BJ (cell line): ENCODE results near the gene EBF4. TPM values are rescaled to one million over a fixed set of nuclear protein-coding genes. Genes with fewer than 3 reads are reported as not detected.
"Not testable (repeated sequence)": the region's sequence is repeated elsewhere in the genome, so short reads cannot be mapped to it uniquely, and the experiment has no call there.

Source experiments
- CTCF ChIA-PET: fragments of 350-600 bp; formaldehyde crosslinking; extraction: SDS; loops from one replicate; lab custom pipeline; 2021; ENCODE audit warnings: antibody characterized with exemption, inconsistent platforms; lab: Yijun Ruan, JAX
- POLR2A ChIA-PET: fragments of 300-600 bp; sonication (Branson Sonifier 250); formaldehyde crosslinking; extraction: SDS; loops from one replicate; lab custom pipeline; 2021; ENCODE audit warnings: antibody characterized with exemption; lab: Charles Lee
- DNase-seq: peaks from one replicate; pipeline ENCODE4 v3.0.0-alpha.2; 2011; ENCODE audit warnings: low read depth
- H3K27me3 ChIP-seq: 2 replicates; pipeline ENCODE4 v1.6.0; 2011; ENCODE audit warnings: low read length; ENCODE audit not compliant: control insufficient read depth, insufficient read depth
- H3K36me3 ChIP-seq: 2 replicates; pipeline ENCODE4 v1.5.1; 2011; ENCODE audit warnings: low read length; ENCODE audit not compliant: control insufficient read depth, insufficient read depth
- H3K4me3 ChIP-seq: 2 replicates; pipeline ENCODE4 v1.5.1; 2011; ENCODE audit warnings: low read depth, mild to moderate bottlenecking, control low read depth, low read length
- CTCF ChIP-seq: IDR thresholded peaks from 2 replicates; pipeline ENCODE4 v1.5.1; 2011; ENCODE audit warnings: low read depth, mild to moderate bottlenecking, control low read depth, inconsistent platforms, low read length, moderate library complexity; ENCODE audit not compliant: insufficient read depth
- polyA plus RNA-seq: library from polyadenylated mRNA; depleted of rRNA; stranded (reverse); fragments of >200 nt; gene quantifications from 2 replicates; pipeline ENCODE4 v1.2.3, GENCODE V29; 2011

EBF4 gene
- polyA plus RNA-seq, 1 experiment, result 1.9 TPM

GRCh38 chr20:2763186-2763585, 70.6 kb downstream of the EBF4 start:
- TF ChIP-seq CTCF, result no peak
- no peak for DNase-seq
- Histone ChIP-seq H3K4me3 (no peak overlapping the region), H3K27me3 (peaks cover 1% of the 10 kb centered on the region; the same call in 1 of the 2 replicates), H3K36me3 (no peaks in the 10 kb centered on the region)
- POLR2A ChIA-PET, result no interaction called here
- CTCF ChIA-PET, result interaction anchor here (0.8 to 7.7 kb wide), 3 partner anchors 9 to 88 kb away, joined by 3 to 72 read pairs (median 3); partner anchors contain the start of genes PCED1A and VPS16

- no peak for DNase-seq
- peaks cover 12% of the 10 kb centered on the region for H3K27me3 ChIP-seq
- no peak overlapping the region for H3K4me3 ChIP-seq
- ChIA-PET CTCF (interaction anchor here (0.9 to 7.7 kb wide), 9 partner anchors 10 to 233 kb away, joined by 3 to 72 read pairs (median 4); no protein-coding TSS in a partner anchor), POLR2A (no interaction called here)
- no peak for TF ChIP-seq CTCF
- no peaks in the 10 kb centered on the region for H3K36me3 ChIP-seq
Measured at GRCh38 chr20:2767768-2768631, 75.4 kb downstream of the EBF4 start.

- peaks cover 12% of the 10 kb centered on the region for H3K27me3 ChIP-seq
- TF ChIP-seq CTCF, result no peak
- no peak overlapping the region for H3K4me3 ChIP-seq
- CTCF ChIA-PET, result interaction anchor here (1.0 to 7.7 kb wide), 7 partner anchors 11 to 232 kb away, joined by 3 to 72 read pairs (median 4); no protein-coding TSS in a partner anchor
- POLR2A ChIA-PET, result no interaction called here
- H3K36me3 ChIP-seq, result no peaks in the 10 kb centered on the region
- DNase-seq, result no peak
Measured at GRCh38 chr20:2768632-2769015, 76.0 kb downstream of the EBF4 start.

GRCh38 chr20:2770091-2770490, 77.5 kb downstream of the EBF4 start:
- peaks cover 12% of the 10 kb centered on the region for H3K27me3 ChIP-seq
- DNase-seq, CTCF ChIA-PET, H3K4me3 ChIP-seq, H3K36me3 ChIP-seq, POLR2A ChIA-PET: not testable (repeated sequence)

- CTCF ChIA-PET, result no interaction called here
Measured at GRCh38 chr20:2771631-2772080, 79.1 kb downstream of the EBF4 start.

More at GRCh38 chr20:2771631-2772080, 79.1 kb downstream of the EBF4 start:
- no peak for DNase-seq
- no peaks in the 10 kb centered on the region for H3K36me3 ChIP-seq
- TF ChIP-seq CTCF, result no peak
- POLR2A ChIA-PET, result no interaction called here
- H3K27me3 ChIP-seq, result peaks cover 12% of the 10 kb centered on the region
- no peak overlapping the region for H3K4me3 ChIP-seq
